ENCODE results near the gene CRACR2B.

DNA sequence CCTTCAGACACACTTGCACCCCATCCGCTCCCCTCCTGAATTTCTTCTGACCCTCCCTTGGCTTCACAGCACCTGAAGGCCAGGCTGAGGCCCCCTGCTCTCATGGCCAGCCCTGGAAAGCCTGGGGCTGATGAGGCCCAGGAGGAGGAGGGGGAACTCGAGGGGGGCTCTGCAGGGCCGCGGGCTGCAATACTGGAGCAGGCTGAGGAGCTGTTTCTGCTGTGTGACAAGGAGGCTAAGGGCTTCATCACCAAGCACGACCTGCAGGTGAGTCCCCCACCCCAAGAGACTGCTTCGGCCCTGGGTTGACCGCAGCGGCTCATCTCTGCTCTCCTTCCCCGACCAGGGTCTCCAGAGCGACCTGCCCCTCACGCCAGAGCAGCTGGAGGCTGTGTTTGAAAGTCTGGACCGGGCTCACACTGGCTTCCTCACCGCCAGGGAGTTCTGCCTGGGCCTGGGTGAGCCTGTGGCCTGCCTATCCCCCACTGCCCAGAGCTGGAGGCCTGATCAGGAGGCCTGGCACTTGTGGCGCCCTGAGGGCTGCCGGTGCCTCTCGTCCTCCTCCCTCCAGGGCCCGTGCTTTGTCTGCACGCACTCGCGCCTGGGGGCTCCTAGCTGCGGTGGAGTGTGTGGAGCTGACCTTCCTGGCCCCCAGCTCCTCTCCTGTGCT is 922 bp downstream of the CRACR2B start:
- TF ChIP-seq, protein P1, sequence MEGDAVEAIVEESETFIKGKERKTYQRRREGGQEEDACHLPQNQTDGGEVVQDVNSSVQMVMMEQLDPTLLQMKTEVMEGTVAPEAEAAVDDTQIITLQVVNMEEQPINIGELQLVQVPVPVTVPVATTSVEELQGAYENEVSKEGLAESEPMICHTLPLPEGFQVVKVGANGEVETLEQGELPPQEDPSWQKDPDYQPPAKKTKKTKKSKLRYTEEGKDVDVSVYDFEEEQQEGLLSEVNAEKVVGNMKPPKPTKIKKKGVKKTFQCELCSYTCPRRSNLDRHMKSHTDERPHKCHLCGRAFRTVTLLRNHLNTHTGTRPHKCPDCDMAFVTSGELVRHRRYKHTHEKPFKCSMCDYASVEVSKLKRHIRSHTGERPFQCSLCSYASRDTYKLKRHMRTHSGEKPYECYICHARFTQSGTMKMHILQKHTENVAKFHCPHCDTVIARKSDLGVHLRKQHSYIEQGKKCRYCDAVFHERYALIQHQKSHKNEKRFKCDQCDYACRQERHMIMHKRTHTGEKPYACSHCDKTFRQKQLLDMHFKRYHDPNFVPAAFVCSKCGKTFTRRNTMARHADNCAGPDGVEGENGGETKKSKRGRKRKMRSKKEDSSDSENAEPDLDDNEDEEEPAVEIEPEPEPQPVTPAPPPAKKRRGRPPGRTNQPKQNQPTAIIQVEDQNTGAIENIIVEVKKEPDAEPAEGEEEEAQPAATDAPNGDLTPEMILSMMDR (IDR thresholded peaks at IDR 0.05) = no peak
- TF ChIP-seq POLR2A (IDR thresholded peaks at IDR 0.05) = no peak

Measured in heart left ventricle (tissue), 13 donors.